GM12878 (cell line): ENCODE results near the gene HAO2. TPM values are rescaled to one million over a fixed set of nuclear protein-coding genes. Genes with fewer than 3 reads are reported as not detected.

ENCODE experiments used
- ATAC-seq: fragments of 200-7000 bp; cut with Tn5 transposase; 3 replicates; pipeline ENCODE4 v1.9.1; 2020; ENCODE audit warnings: mild to moderate bottlenecking, moderate library complexity
- BruUV-seq: library from RNA; stranded (reverse); fragments of 400-500 nt; replicated peaks from 2 replicates; lab custom pipeline; 2021; lab: Mats Ljungman, UMichigan
- CTCF ChIA-PET: fragments of 300-600 bp; sonication (Branson Sonifier 250); formaldehyde crosslinking; extraction: SDS; loops from one replicate; lab custom pipeline; 2021; ENCODE audit warnings: inconsistent platforms; lab: Yijun Ruan, JAX
- POLR2A ChIA-PET: fragments of 350-600 bp; formaldehyde crosslinking; extraction: SDS; loops from one replicate; lab custom pipeline; 2021; ENCODE audit warnings: inconsistent platforms; lab: Charles Lee
- RAD21 ChIA-PET: fragments of 300-600 bp; sonication (Branson Sonifier 250); formaldehyde crosslinking; loops from one replicate; lab custom pipeline; 2023; ENCODE audit warnings: antibody characterized with exemption; ENCODE audit not compliant: unreplicated experiment; lab: Charles Lee
- SMC1A ChIA-PET: fragments of 300-600 bp; sonication (Branson Sonifier 250); formaldehyde crosslinking; loops from one replicate; lab custom pipeline; 2023; ENCODE audit not compliant: unreplicated experiment, uncharacterized antibody; lab: Charles Lee
- DNase-seq: peaks from one replicate; pipeline ENCODE4 v3.0.0-alpha.2; 2011; ENCODE audit warnings: low read depth, low spot score
- FAIRE-seq: peaks from 3 replicates; lab custom pipeline; 2011; peaks lifted over from hg19 to GRCh38; lab: Jason Lieb, UNC
- H2AFZ ChIP-seq: 2 replicates; pipeline ENCODE4 v1.6.0; 2011; ENCODE audit warnings: low read depth, low read length, control low read depth; ENCODE audit not compliant: control insufficient read depth
- H3K27ac ChIP-seq: 2 replicates; pipeline ENCODE4 v1.5.1; 2011; ENCODE audit warnings: control low read depth; ENCODE audit not compliant: control insufficient read depth, insufficient read depth
- H3K27me3 ChIP-seq, 2 experiments: replicated peaks in 1 of 2; 2 replicates each; pipeline versions ENCODE4 v1.6.0 to v1.6.1; 2011; ENCODE audit warnings: low read length in 1 of 2; ENCODE audit not compliant: control insufficient read depth in 2 of 2, insufficient read depth in 2 of 2
- H3K36me3 ChIP-seq, 2 experiments: 2 replicates each; pipeline ENCODE4 v1.5.1; 2011; ENCODE audit warnings: low read length in 1 of 2; ENCODE audit not compliant: control insufficient read depth in 2 of 2, insufficient read depth in 2 of 2
- H3K4me1 ChIP-seq: 2 replicates; pipeline ENCODE4 v1.6.1; 2011; ENCODE audit warnings: mild to moderate bottlenecking, low read length, moderate library complexity, mixed read lengths; ENCODE audit not compliant: control insufficient read depth, insufficient read depth
- H3K4me2 ChIP-seq: 2 replicates; pipeline ENCODE4 v1.6.0; 2011; ENCODE audit warnings: control low read depth; ENCODE audit not compliant: control insufficient read depth, insufficient read depth
- H3K4me3 ChIP-seq: fragments of 200-600 bp; sonication (generic); 2 replicates; pipeline ENCODE4 v1.5.1; 2016
- H3K79me2 ChIP-seq: 2 replicates; pipeline ENCODE4 v1.6.0; 2011; ENCODE audit warnings: low read length; ENCODE audit not compliant: control insufficient read depth, insufficient read depth
- H3K9ac ChIP-seq: 2 replicates; pipeline ENCODE4 v1.8.0; 2011; ENCODE audit warnings: low read length, control low read depth, mixed read lengths; ENCODE audit not compliant: control insufficient read depth, insufficient read depth
- H3K9me3 ChIP-seq: replicated peaks from 3 replicates; pipeline ENCODE4 v1.5.1; 2011; ENCODE audit warnings: mild to moderate bottlenecking, low read length; ENCODE audit not compliant: control insufficient read depth, insufficient read depth
- H4K20me1 ChIP-seq: 2 replicates; pipeline ENCODE4 v1.6.0; 2011; ENCODE audit not compliant: control insufficient read depth, insufficient read depth
- BMI1 ChIP-seq: fragments of 450-650 bp; IDR thresholded peaks from 2 replicates; pipeline ENCODE4 v1.6.1; 2016; ENCODE audit warnings: mild to moderate bottlenecking, moderate library complexity, borderline replicate concordance
- CBX5 ChIP-seq: sonication (generic); IDR thresholded peaks from 2 replicates; pipeline ENCODE4 v1.6.1; 2016; ENCODE audit warnings: low read depth, moderate library complexity, mild to moderate bottlenecking, inconsistent platforms
- E4F1 ChIP-seq: fragments of 450-650 bp; IDR thresholded peaks from 2 replicates; pipeline ENCODE4 v1.6.1; 2018; ENCODE audit warnings: borderline replicate concordance, mild to moderate bottlenecking; ENCODE audit not compliant: partially characterized antibody
- HCFC1 ChIP-seq: fragments of 150-350 bp; IDR thresholded peaks from 2 replicates; pipeline ENCODE4 v1.6.1; 2014; ENCODE audit warnings: low read length
- IKZF1 ChIP-seq: fragments of 450-650 bp; conservative IDR thresholded peaks from 2 replicates; pipeline ENCODE4 v1.6.1; 2017; ENCODE audit warnings: antibody characterized with exemption, mild to moderate bottlenecking
- IRF4 ChIP-seq: IDR thresholded peaks from 2 replicates; pipeline ENCODE4 v1.6.1; 2011; ENCODE audit warnings: low read depth, low read length
- JUNB ChIP-seq: IDR thresholded peaks from 2 replicates; pipeline ENCODE4 v1.6.1; 2016; ENCODE audit warnings: antibody characterized with exemption, mild to moderate bottlenecking
- JUND ChIP-seq: IDR thresholded peaks from 2 replicates; pipeline ENCODE4 v1.6.1; 2012; ENCODE audit warnings: low read depth, mild to moderate bottlenecking, low read length, improper control_type of control experiment, moderate library complexity
- KDM1A ChIP-seq: fragments of 200-600 bp; sonication (generic); IDR thresholded peaks from 2 replicates; pipeline ENCODE4 v1.6.1; 2016; ENCODE audit warnings: borderline replicate concordance
- LARP7 ChIP-seq: fragments of 450-650 bp; IDR thresholded peaks from 2 replicates; pipeline ENCODE4 v1.6.1; 2017; ENCODE audit warnings: mild to moderate bottlenecking
- PML ChIP-seq: IDR thresholded peaks from 2 replicates; pipeline ENCODE4 v1.6.1; 2012; ENCODE audit warnings: low read length, inconsistent platforms
- TCF3 ChIP-seq: IDR thresholded peaks from 2 replicates; pipeline ENCODE4 v1.6.1; 2012; ENCODE audit warnings: low read depth, mild to moderate bottlenecking, low read length, borderline replicate concordance; ENCODE audit not compliant: insufficient read depth
- ZBTB11 ChIP-seq: fragments of 450-650 bp; formaldehyde crosslinking; IDR thresholded peaks from 2 replicates; pipeline ENCODE4 v1.5.0; 2022; ENCODE audit warnings: mild to moderate bottlenecking, missing genetic modification characterization
- ZNF592 ChIP-seq: fragments of 450-650 bp; IDR thresholded peaks from 2 replicates; pipeline ENCODE4 v1.6.1; 2017; ENCODE audit warnings: mild to moderate bottlenecking, moderate library complexity
- WGBS: methylation state at CpG from one replicate; pipeline ENCODE4 v1.1.6; 2016; ENCODE audit warnings: low lambda C conversion rate; ENCODE audit not compliant: insufficient replicate concordance, insufficient coverage; ENCODE audit errors: missing lambda C conversion rate; 5-methylcytosine and 5-hydroxymethylcytosine counted together
- in situ Hi-C: fragments of 300-500 bp; cut with MboI; formaldehyde crosslinking; loops from 9 replicates; pipeline ENCODE4 v1.14.3; 2018; ENCODE audit warnings: mixed read lengths
- intact Hi-C: fragments of 100-400 bp; cut with micrococcal nuclease; formaldehyde crosslinking; loops from one replicate; pipeline ENCODE4 v1.14.2; 2022; ENCODE audit not compliant: unreplicated experiment
- polyA plus RNA-seq, 11 experiments: library from polyadenylated mRNA; depleted of rRNA in 4 of 11; unstranded in 6 of 11; stranded (reverse) in 5 of 11; fragments of >200 nt; fragmentation: Nextera tagmentation in 4 of 11; fragmentation: Illumina TruSeq in 1 of 11; extraction: Ambion mirVana in 4 of 11; extraction: Trizol in 1 of 11; gene quantifications; 1 replicate in 1 of 11; 2 replicates in 10 of 11; pipeline versions ENCODE4 v1.2.1 to v1.2.3, GENCODE V29; 2011 to 2016; ENCODE audit warnings: inconsistent platforms in 2 of 11, missing spikeins in 2 of 11, low read depth in 1 of 11
- total RNA-seq, 4 experiments: library from RNA; depleted of rRNA in 3 of 4; stranded (reverse); fragments of >200 nt in 3 of 4; fragmentation: Illumina TruSeq in 1 of 4; extraction: Trizol in 1 of 4; gene quantifications; 2 replicates each; pipeline versions ENCODE4 v1.2.1 to v1.2.3, GENCODE V29; 2013 to 2021

HAO2 gene
- total and polyA plus RNA-seq, 10 of the 15 experiments (the other 5 are each of a cell fraction or from before 2014, with no cell fraction given): not detected

DNA sequence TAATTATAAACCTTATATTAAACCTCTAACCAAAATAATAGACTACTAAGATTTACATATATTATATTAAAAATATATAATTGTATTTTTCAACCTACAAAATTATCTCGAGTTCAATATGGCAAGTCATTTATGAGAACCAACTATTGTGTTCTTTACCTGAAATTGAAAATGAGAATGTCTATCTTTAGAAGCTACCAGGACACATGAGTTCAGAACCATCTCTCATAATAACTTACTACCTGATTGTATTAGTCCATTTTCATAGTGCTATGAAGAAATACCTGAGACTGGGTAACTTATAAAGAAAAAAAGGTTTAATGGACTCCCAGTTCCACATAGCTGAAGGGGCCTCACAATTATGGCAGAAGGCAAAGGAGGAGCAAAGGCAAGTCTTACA lies 6.8 kb downstream of the HAO2 start:
- Histone ChIP-seq H3K4me1 (peaks cover 5% of the 10 kb centered on the region; the same call in 1 of the 2 replicates), H3K36me3 (no peaks in the 10 kb centered on the region), H3K79me2 (no peaks in the 10 kb centered on the region), H3K4me3 (no peak overlapping the region), H4K20me1 (no peaks in the 10 kb centered on the region), H3K27ac (no peak overlapping the region), H3K9me3 (no peaks in the 10 kb centered on the region; the same call in 2 of the 3 replicates), H3K9ac (no peak overlapping the region), H2AFZ (no peak overlapping the region), H3K4me2 (no peak overlapping the region), H3K27me3 (no peaks in the 10 kb centered on the region)
- FAIRE-seq (no peak), ATAC-seq (no peak), DNase-seq (no peak)
- in situ Hi-C loops: loop anchor here (10.0 kb wide), 1 partner anchor 299 kb away; no protein-coding TSS in a partner anchor
- WGBS: 25% methylated on average over 1 of the region's 1 CpG
- ChIA-PET RAD21 (interaction anchor here (0.8 to 1.3 kb wide), 2 partner anchors 81 to 100 kb away, joined by 3 to 4 read pairs; no protein-coding TSS in a partner anchor), SMC1A (interaction anchor here (0.8 to 2.3 kb wide), 5 partner anchors 9 to 300 kb away, joined by 3 to 6 read pairs (median 3); no protein-coding TSS in a partner anchor), CTCF (interaction anchor here (0.7 to 3.5 kb wide), 5 partner anchors 38 to 99 kb away, joined by 3 to 27 read pairs (median 6); no protein-coding TSS in a partner anchor), POLR2A (interaction anchor here (0.6 kb wide), 1 partner anchor 17 kb away, joined by 3 read pairs; no protein-coding TSS in a partner anchor)
- no TSS peak for BruUV-seq
- intact Hi-C loops: loop anchor here (10.0 kb wide), 1 partner anchor 99 kb away; no protein-coding TSS in a partner anchor
- no peak for TF ChIP-seq E4F1
- TF ChIP-seq CBX5: no peak
- no peak for TF ChIP-seq PML
- no peak for TF ChIP-seq HCFC1
- no peak for TF ChIP-seq IRF4
- TF ChIP-seq KDM1A: no peak
- TF ChIP-seq ZBTB11 (CRISPR knock-in tag): no peak
- TF ChIP-seq JUNB: no peak
- TF ChIP-seq ZNF592: no peak
- TF ChIP-seq LARP7: no peak
- no peak for TF ChIP-seq IKZF1
- no peak for TF ChIP-seq BMI1
- no peak for TF ChIP-seq JUND
- no peak for TF ChIP-seq TCF3
